ENCODE results near the gene FOXI1. TPM values are rescaled to one million over a fixed set of nuclear protein-coding genes. Genes with fewer than 3 reads are reported as not detected.

FOXI1 gene
- total and polyA plus RNA-seq, 2 donors from 2014 or later: 5.1 to 48.5 TPM

GRCh38 chr5:170154744-170155143 lies 49.0 kb downstream of the FOXI1 start:
- no peaks in the 10 kb centered on the region for H3K9me3 ChIP-seq (ENCODE audit: control insufficient read depth in 2 of 3, insufficient read depth in 1 of 3, low read length in 3 of 3)
- no peak for FAIRE-seq

GRCh38 chr5:170155771-170156170 lies 50.1 kb downstream of the FOXI1 start:
- no peak for TF ChIP-seq CTCF (IDR thresholded peaks at IDR 0.05; ENCODE audit: borderline replicate concordance, extremely low read depth, insufficient read depth)
- H3K36me3 ChIP-seq (ENCODE audit: control insufficient read depth in 2 of 3, insufficient read depth in 3 of 3, low read length in 3 of 3): no peaks in the 10 kb centered on the region
- no peaks in the 10 kb centered on the region for H3K27me3 ChIP-seq (ENCODE audit: control insufficient read depth, insufficient read depth, low read length)
- no peak overlapping the region for H3K9ac ChIP-seq (ENCODE audit: low read length in 3 of 3)
- no peaks in the 10 kb centered on the region for H3K9me3 ChIP-seq (ENCODE audit: control insufficient read depth in 2 of 3, insufficient read depth in 1 of 3, low read length in 3 of 3)
- no peak overlapping the region for H3K27ac ChIP-seq (ENCODE audit: low read depth in 2 of 2, low read length in 2 of 2)
- FAIRE-seq: no peak
- intact Hi-C loops (cut with DNase I): no loop called here
- H3K4me1 ChIP-seq (ENCODE audit: control insufficient read depth in 2 of 3, insufficient read depth in 2 of 3, low read depth in 1 of 3, low read length in 3 of 3): peaks cover 0 to 2% (median 0%) of the 10 kb centered on the region in 3 donors
- no peak for DNase-seq
- no peak overlapping the region for H3K4me3 ChIP-seq (ENCODE audit: low read length in 3 of 3)

More at GRCh38 chr5:170154744-170155143, 49.0 kb downstream of the FOXI1 start:
- Histone ChIP-seq H3K9ac (ENCODE audit: low read length in 3 of 3) (no peak overlapping the region), H3K27ac (ENCODE audit: low read depth in 2 of 2, low read length in 2 of 2) (no peak overlapping the region), H3K36me3 (ENCODE audit: control insufficient read depth in 2 of 3, insufficient read depth in 3 of 3, low read length in 3 of 3) (no peaks in the 10 kb centered on the region), H3K4me1 (ENCODE audit: control insufficient read depth in 2 of 3, insufficient read depth in 2 of 3, low read depth in 1 of 3, low read length in 3 of 3) (peaks cover 0 to 2% (median 0%) of the 10 kb centered on the region in 3 donors), H3K27me3 (ENCODE audit: control insufficient read depth, insufficient read depth, low read length) (no peaks in the 10 kb centered on the region), H3K4me3 (ENCODE audit: low read length in 3 of 3) (no peak overlapping the region)
- intact Hi-C loops (cut with DNase I): no loop called here
- DNase-seq: no peak
- no peak for TF ChIP-seq CTCF (IDR thresholded peaks at IDR 0.05; ENCODE audit: borderline replicate concordance, extremely low read depth, insufficient read depth)

- Histone ChIP-seq H3K27ac (ENCODE audit: low read depth in 2 of 2, low read length in 2 of 2) (no peak overlapping the region), H3K9ac (ENCODE audit: low read length in 3 of 3) (no peak overlapping the region), H3K27me3 (ENCODE audit: control insufficient read depth, insufficient read depth, low read length) (no peaks in the 10 kb centered on the region), H3K4me3 (ENCODE audit: low read length in 3 of 3) (no peak overlapping the region), H3K9me3 (ENCODE audit: control insufficient read depth in 2 of 3, insufficient read depth in 1 of 3, low read length in 3 of 3) (no peaks in the 10 kb centered on the region), H3K36me3 (ENCODE audit: control insufficient read depth in 2 of 3, insufficient read depth in 3 of 3, low read length in 3 of 3) (no peaks in the 10 kb centered on the region), H3K4me1 (ENCODE audit: control insufficient read depth in 2 of 3, insufficient read depth in 2 of 3, low read depth in 1 of 3, low read length in 3 of 3) (no peaks in the 10 kb centered on the region)
- intact Hi-C loops (cut with DNase I): no loop called here
- no peak for TF ChIP-seq CTCF (IDR thresholded peaks at IDR 0.05; ENCODE audit: borderline replicate concordance, extremely low read depth, insufficient read depth)
- no peak for FAIRE-seq
- no peak for DNase-seq
These were observed 53.5 kb downstream of the FOXI1 start for GRCh38 chr5:170159101-170159698.

Other genes starting within 250 kb of the FOXI1 start
- 0.28 TPM for gene INSYN2B, start 125.4 kb upstream of the FOXI1 start, total RNA-seq
- not detected for gene INSYN2B, start 125.4 kb upstream of the FOXI1 start, polyA plus RNA-seq (ENCODE audit: insufficient read depth, low read depth, low replicate concordance)
- not detected for gene C5orf58, start 127.1 kb downstream of the FOXI1 start, total RNA-seq
- not detected for gene C5orf58, start 127.1 kb downstream of the FOXI1 start, polyA plus RNA-seq (ENCODE audit: insufficient read depth, low read depth, low replicate concordance)
- 48.8 TPM for gene LCP2, start 191.9 kb downstream of the FOXI1 start, total RNA-seq
- gene LCP2, start 191.9 kb downstream of the FOXI1 start, polyA plus RNA-seq (ENCODE audit: insufficient read depth, low read depth, low replicate concordance): 4.6 TPM